ENCODE data around the gene MCCC1.
"Not testable (repeated sequence)": the region's sequence is repeated elsewhere in the genome, so short reads cannot be mapped to it uniquely, and the experiment has no call there.

The MCCC1 gene

GRCh38 chr3:183038757-183039156, 60.5 kb downstream of the MCCC1 start:
- DNase-seq = no peak

- DNase-seq = no peak
Observed at GRCh38 chr3:183038221-183038620, 61.1 kb downstream of the MCCC1 start.

GRCh38 chr3:183033746-183034145, 65.5 kb downstream of the MCCC1 start:
- no peak for DNase-seq

- no peak for DNase-seq
Observed at GRCh38 chr3:183032880-183033555, 66.3 kb downstream of the MCCC1 start.

GRCh38 chr3:183031826-183032225, 67.5 kb downstream of the MCCC1 start:
- DNase-seq = no peak

- no peak for DNase-seq
Observed at GRCh38 chr3:183028416-183028815, 70.9 kb downstream of the MCCC1 start.

- no peak for DNase-seq
Observed at GRCh38 chr3:183027276-183027675, 72.0 kb downstream of the MCCC1 start.

- no peak for DNase-seq
Observed at GRCh38 chr3:183022936-183023516, 76.3 kb downstream of the MCCC1 start.

- DNase-seq = no peak
Observed at GRCh38 chr3:183018421-183019192, 80.7 kb downstream of the MCCC1 start.

GRCh38 chr3:183015185-183015584, 84.1 kb downstream of the MCCC1 start:
- no peak for DNase-seq

- no peak for DNase-seq
Observed at GRCh38 chr3:183013856-183014255, 85.4 kb downstream of the MCCC1 start.

GRCh38 chr3:183013074-183013473, 86.2 kb downstream of the MCCC1 start:
- no peak for DNase-seq

- no peak for DNase-seq
Observed at GRCh38 chr3:183008800-183009199, 90.5 kb downstream of the MCCC1 start.

- no peak for DNase-seq
Observed at GRCh38 chr3:183008303-183008702, 91.0 kb downstream of the MCCC1 start.

- DNase-seq = no peak
Observed at GRCh38 chr3:183006396-183007002, 92.8 kb downstream of the MCCC1 start.

- DNase-seq = no peak
Observed at GRCh38 chr3:182999767-183000166, 99.5 kb downstream of the MCCC1 start.

GRCh38 chr3:182993486-182994201, 105.7 kb downstream of the MCCC1 start:
- not testable (repeated sequence) for DNase-seq

GRCh38 chr3:182989566-182989965, 109.7 kb downstream of the MCCC1 start:
- peak; percentile 78 for DNase-seq

GRCh38 chr3:182986021-182986420, 113.3 kb downstream of the MCCC1 start:
- no peak for DNase-seq

- no peak for DNase-seq
Observed at GRCh38 chr3:182983876-182984275, 115.4 kb downstream of the MCCC1 start.

GRCh38 chr3:182981038-182981380, 118.3 kb downstream of the MCCC1 start:
- DNase-seq = no peak

GRCh38 chr3:182980204-182981037, 118.9 kb downstream of the MCCC1 start, which contains the start of gene DCUN1D1:
Gene DCUN1D1, minus strand, starts transcription at chr3:182980538. Its CDS starts 49 bp downstream, at chr3:182980489.
- DNase-seq = peak; percentile 70

Data from NCI-H2171 (cell line).